Vagina (tissue), 2 donors: ENCODE results near the gene FADS2.

Experiments used
- POLR2A ChIP-seq, 2 donors: fragments of 450-650 bp; IDR thresholded peaks; one replicate each; pipeline ENCODE4 v1.6.1; 2017; ENCODE audit warnings: antibody characterized with exemption in 2 of 2, mild to moderate bottlenecking in 2 of 2, moderate library complexity in 2 of 2
- POLR2AphosphoS5 ChIP-seq, 2 donors: sonication (generic); formaldehyde crosslinking; IDR thresholded peaks; one replicate each; pipeline ENCODE4 v1.9.0; 2017; ENCODE audit warnings: antibody characterized with exemption in 2 of 2, mild to moderate bottlenecking in 2 of 2, low read depth in 1 of 2; ENCODE audit not compliant: insufficient read depth in 1 of 2
- TF ChIP-seq, protein P1 (sequence below), 3 experiments: fragments of 450-650 bp in 2 of 3; fragments of 200-600 bp in 1 of 3; sonication (generic) in 1 of 3; IDR thresholded peaks; one replicate each; pipeline ENCODE4 v1.5.1; 2017 to 2019; ENCODE audit warnings: antibody characterized with exemption in 3 of 3, mild to moderate bottlenecking in 2 of 3, moderate library complexity in 2 of 3

DNA sequence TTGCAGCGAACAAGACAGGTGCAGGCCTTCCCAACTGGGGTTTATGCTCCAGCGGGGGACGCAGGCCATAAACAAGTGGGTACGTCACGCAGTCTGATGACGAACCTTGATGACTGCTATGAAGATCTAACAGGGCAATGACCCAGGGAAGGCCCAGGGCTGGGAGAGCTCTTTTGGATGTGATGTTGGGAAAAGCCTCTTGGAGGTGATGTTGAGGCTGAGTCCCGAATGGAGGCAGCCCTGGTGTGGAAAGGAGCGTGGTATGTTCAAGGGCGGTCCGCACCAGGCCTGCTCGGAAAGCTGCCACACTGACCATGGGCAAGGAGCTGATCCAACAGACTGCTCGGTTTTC is 5.8 kb downstream of the FADS2 start:
- TF ChIP-seq, protein P1, sequence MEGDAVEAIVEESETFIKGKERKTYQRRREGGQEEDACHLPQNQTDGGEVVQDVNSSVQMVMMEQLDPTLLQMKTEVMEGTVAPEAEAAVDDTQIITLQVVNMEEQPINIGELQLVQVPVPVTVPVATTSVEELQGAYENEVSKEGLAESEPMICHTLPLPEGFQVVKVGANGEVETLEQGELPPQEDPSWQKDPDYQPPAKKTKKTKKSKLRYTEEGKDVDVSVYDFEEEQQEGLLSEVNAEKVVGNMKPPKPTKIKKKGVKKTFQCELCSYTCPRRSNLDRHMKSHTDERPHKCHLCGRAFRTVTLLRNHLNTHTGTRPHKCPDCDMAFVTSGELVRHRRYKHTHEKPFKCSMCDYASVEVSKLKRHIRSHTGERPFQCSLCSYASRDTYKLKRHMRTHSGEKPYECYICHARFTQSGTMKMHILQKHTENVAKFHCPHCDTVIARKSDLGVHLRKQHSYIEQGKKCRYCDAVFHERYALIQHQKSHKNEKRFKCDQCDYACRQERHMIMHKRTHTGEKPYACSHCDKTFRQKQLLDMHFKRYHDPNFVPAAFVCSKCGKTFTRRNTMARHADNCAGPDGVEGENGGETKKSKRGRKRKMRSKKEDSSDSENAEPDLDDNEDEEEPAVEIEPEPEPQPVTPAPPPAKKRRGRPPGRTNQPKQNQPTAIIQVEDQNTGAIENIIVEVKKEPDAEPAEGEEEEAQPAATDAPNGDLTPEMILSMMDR (IDR thresholded peaks at IDR 0.05), result no peak
- no peak for TF ChIP-seq POLR2AphosphoS5 (IDR thresholded peaks at IDR 0.05; ENCODE audit: insufficient read depth in 1 of 2, low read depth in 1 of 2)
- no peak for TF ChIP-seq POLR2A (IDR thresholded peaks at IDR 0.05)
